NCI-H2171 treated with DMSO at 0.1 percent for 48 hours (cell line): ENCODE results near the gene DCST1.
A peak's percentile ranks its signal among the peaks of the same experiment; 100 is the strongest.
"Not testable (repeated sequence)": the region's sequence is repeated elsewhere in the genome, so short reads cannot be mapped to it uniquely, and the experiment has no call there.

Experiments
- DNase-seq: peaks from one replicate; lab custom pipeline; 2025; lab: John Stamatoyannopoulos, UW

The DCST1 gene, protein sequence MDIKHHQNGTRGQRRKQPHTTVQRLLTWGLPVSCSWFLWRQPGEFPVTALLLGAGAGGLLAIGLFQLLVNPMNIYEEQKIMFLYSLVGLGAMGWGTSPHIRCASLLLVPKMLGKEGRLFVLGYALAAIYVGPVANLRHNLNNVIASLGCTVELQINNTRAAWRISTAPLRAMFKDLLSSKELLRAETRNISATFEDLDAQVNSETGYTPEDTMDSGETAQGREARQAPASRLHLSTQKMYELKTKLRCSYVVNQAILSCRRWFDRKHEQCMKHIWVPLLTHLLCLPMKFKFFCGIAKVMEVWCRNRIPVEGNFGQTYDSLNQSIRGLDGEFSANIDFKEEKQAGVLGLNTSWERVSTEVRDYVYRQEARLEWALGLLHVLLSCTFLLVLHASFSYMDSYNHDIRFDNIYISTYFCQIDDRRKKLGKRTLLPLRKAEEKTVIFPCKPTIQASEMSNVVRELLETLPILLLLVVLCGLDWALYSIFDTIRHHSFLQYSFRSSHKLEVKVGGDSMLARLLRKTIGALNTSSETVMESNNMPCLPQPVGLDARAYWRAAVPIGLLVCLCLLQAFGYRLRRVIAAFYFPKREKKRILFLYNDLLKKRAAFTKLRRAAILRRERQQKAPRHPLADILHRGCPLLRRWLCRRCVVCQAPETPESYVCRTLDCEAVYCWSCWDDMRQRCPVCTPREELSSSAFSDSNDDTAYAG

DNA sequence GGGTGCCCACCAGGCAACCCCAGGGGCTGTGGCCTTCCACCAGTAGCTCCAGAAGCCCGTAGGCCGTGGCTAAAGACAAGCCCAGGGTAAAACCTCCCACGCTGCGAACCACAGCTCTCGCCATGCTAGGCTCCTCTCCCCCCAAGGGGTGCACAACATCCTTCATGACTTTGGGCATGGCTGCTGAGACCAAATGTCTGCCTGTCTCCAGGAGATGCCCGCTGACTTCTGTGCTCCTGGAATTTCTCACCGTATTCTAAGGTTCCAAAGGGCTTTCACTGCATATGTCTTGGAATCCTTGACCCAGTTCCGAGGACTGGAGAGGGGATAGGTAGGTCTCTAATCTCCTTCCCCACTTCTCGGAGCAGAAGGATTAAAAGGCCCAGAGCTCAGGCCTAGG is at the start of gene DCST1, which contains the start of gene DCST2:
Gene DCST1 (plus strand): TSS at position 301 of the 400 bp plus-strand sequence. CDS start 213 bp downstream, outside the sequence.
Gene DCST2 (minus strand): TSS at position 258 of the 400 bp plus-strand sequence. CDS start 80 bp downstream, at position 178.
- DNase-seq, result no peak

DNA sequence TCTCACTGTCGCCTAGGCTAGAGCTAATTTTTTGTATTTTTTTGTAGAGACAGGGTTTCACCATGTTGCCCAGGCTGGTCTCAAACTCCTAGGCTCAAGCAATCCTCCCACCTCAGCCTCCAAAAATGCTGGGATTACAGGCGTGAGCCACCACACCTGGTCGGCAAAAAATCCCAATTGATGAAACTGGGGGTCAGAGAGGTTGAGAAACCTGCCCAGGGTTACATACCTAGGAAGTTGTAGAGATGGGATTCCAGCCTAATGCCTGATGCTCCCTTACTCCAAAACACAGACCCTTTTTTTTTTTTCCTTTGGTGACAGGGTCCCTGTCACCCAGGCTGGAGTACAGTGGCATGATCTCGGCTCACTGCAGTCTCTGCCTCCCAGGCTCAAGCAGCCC is 46.9 kb upstream of the DCST1 start:
- not testable (repeated sequence) for DNase-seq

DNA sequence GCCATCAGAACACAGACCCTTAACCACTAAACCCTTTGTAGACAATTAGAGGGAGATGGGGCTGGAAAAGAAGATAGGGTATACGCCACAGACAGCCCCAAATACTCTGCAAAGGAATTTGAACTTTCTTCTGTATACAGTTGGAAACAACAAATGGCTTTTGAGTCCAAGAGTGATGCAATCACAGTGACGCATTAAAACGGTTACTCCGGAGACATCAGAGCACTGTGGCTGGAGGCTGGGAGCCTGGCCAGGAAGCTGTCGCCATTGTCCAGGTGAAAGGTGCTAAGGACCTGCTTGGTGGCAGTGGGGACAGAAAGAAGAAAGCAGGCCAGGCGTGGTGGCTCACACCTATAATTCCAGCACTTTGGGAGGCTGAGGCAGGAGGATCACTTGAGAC is 46.3 kb upstream of the DCST1 start:
- no peak for DNase-seq

DNA sequence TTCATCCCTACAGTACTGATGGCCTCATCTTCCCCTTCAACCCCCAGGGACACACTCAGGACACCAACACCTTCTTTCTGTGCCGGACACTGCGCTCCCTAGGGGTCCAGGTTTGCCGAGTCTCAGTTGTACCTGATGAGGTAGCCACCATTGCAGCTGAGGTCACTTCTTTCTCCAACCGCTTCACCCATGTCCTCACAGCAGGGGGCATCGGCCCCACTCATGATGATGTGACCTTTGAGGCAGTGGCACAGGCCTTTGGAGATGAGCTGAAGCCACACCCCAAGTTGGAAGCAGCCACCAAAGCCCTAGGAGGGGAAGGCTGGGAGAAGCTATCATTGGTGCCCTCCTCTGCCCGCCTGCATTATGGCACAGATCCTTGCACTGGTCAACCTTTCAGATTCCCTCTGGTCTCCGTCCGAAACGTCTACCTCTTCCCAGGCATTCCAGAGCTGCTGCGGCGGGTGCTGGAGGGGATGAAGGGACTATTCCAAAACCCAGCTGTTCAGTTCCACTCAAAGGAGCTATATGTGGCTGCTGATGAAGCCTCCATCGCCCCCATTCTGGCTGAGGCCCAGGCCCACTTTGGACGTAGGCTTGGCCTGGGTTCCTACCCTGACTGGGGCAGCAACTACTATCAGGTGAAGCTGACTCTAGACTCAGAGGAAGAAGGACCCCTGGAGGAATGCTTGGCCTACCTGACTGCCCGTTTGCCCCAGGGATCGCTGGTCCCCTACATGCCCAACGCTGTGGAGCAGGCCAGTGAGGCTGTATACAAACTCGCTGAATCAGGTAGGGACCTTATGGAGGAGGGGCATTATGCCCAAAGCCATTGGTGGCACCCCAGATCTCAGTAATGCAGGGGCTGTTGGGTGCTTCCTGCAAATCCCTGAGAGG is 45.3 kb upstream of the DCST1 start:
- DNase-seq, result no peak

DNA sequence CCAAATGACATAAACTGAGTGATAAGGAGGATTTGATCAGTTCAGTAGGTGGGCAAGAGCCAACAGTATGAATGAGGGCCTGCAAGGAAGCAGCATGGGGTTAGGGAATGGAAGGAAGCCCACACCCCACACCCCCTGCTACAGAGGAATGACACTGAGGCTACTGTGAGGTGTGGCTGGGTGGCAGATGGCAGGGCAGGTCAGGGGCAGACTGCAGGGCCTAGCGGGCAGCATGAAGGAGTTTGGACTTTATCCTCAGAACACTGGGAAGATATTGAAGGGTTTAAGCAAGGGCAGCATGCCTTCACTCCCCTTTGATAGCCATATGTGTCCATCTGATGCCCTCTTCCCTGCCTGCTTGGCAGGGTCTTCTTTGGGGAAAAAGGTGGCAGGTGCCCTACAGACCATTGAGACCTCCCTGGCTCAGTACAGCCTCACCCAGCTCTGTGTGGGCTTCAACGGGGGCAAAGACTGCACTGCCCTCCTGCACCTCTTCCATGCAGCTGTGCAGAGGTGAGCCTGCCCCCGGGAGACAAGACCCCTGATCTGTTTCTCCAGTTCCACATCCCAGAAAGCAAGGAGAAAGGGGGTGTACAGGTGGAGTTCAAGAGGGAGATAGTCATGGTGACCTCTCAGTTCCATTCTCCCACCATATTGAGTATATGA is 44.3 kb upstream of the DCST1 start:
- no peak for DNase-seq

DNA sequence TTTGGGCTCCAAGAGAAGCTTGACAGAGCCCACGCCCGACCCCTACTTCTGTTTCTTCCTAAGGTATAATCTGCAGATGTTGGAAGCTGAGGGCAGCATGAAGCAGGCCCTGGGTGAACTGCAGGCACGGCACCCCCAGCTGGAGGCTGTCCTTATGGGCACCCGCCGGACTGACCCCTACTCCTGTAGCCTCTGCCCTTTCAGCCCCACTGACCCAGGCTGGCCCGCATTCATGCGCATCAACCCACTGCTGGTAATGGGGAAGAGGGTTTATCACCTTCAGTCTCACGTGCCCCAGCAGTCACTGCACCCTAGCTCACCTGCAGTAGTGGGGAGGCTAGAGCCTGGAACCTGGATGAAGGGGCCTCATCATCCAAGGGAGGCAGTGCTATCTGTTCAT is 43.3 kb upstream of the DCST1 start:
- no peak for DNase-seq

DNA sequence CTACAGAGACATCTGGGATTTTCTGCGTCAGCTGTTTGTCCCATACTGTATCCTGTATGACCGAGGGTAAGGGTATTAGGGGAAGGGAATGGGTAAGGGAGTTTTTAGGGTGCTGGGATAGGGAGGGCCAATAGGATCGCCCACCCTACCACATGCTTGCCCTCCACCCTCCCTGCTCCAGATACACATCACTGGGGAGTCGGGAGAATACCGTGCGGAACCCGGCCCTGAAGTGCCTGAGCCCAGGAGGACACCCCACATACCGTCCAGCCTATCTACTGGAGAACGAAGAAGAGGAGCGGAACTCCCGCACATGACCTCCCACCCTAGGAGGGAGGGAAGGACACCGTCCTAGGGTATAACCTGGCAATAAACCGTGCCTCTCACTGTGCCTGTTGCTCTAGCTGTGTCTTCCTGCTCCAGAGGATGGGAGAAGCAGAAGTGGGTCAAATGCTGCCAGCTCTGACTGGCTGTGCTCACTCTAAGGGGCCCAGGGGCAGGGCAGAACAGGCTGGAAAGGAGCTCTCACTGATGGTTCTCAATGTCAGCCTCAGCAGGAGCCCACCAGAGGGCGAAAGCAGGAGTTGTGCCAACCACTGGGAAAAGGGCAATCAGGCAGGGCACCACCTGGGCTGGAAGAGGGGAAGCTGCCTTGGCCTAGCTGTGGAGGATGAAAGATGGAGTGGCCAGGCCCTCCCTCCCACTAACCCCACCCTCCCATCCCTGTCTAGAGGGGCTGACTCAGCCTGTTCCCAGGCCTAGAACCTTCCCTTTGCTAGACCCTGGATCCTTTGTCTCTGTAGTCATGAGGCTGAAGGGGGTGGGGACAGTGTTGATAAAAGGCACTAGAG is 40.7 kb upstream of the DCST1 start:
- peak; percentile 28 for DNase-seq

DNA sequence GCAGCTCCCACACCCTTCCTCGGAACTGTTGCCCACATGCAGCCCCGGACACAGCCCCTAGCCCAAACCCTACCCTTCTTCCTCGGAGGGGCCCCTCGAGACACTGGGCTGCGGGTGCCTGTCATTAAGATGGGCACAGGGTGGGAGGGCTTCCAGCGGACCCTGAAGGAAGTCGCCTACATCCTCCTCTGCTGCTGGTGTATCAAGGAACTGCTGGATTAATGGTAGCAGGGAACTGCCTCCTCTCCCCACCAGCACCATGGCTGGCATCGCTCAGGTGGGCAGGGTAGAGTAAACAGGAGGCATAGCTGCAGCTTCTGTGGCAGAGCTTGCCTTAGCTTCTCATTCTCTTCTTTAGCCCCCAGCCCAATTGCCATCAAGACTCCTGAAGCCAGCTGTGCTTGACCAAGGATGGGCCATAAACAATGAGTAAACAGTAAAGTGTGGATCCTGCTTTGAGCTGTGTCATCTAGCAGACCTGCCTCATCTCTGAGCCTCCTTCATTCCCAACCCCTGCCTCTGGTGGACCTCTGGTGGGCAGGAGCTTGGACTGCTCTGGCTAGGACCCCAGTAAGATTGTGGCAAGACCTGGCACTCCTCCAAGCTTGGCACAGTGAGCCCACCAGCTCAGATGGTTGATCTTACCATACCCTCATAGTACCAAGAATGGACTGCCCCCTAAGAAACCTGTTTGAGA is 39.9 kb upstream of the DCST1 start, which contains the start of gene LENEP:
Gene LENEP (plus strand): TSS at position 15 of the 697 bp plus-strand sequence. CDS start 22 bp downstream, at position 37.
- no peak for DNase-seq

DNA sequence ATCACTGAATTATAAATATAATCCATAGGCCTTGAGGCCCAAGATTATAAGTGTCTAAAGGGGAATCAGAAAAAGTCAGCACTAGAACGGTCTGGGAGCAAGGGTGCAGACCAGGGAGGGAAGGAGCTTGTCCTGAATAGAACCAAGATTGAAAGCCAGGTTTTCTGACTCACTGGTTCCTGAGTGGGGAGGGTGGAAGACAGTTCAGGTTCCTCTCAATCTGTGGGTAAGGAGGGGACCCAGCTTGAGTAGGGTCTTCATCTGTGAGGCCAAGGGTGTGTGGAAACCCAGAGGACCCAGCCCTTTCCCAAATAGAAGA is 39.4 kb upstream of the DCST1 start:
- no peak for DNase-seq

DNA sequence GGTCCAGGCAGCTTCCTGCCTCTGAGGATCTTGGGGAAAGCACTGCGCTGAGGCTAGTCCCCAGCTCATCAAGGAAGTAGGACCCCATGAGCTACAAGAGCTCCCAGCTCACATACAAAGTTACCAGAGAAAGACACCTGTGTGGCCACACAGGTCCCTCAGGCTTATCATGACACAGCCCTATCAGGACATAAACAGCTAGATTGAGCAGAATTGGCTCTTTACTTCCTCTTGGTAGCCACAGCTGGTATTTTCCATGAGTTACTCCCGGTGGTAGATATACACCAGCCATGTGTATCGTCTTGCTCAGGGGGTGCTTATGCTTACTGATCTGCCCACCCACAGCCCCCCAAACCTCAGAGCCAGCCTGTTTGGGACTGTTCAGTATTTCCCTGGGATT is 39.0 kb upstream of the DCST1 start:
- no peak for DNase-seq

DNA sequence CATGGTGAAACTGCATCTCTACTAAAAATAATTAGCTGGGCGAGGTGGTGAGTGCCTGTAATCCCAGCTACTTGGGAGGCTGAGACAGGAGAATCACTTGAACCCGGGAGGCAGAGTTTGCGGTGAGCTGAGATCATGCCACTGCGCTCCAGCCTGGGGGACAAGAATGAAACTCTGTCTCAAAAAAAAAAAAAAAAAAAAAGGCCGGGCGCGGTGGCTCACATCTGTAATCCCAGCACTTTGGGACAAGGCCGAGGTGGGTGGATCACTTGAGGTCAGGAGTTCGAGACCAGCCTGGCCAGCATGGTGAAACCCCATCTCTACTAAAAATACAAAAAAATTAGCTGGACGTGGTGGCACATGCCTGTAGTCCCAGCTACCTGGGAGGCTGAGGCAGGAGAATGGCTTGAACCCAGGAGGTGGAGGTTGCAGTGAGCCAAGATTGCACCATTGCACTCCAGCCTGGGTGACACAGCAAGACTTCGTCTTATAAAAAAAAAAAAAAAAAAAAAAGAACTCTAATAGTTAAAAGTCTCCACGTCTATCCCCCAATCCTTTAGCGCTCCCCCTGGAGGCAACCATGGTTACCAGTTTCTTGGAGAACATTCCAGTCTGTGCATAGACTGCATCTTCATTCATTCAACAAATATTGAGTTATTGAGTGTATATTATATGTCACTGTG is 38.2 kb upstream of the DCST1 start:
- peak; percentile 55 for DNase-seq

DNA sequence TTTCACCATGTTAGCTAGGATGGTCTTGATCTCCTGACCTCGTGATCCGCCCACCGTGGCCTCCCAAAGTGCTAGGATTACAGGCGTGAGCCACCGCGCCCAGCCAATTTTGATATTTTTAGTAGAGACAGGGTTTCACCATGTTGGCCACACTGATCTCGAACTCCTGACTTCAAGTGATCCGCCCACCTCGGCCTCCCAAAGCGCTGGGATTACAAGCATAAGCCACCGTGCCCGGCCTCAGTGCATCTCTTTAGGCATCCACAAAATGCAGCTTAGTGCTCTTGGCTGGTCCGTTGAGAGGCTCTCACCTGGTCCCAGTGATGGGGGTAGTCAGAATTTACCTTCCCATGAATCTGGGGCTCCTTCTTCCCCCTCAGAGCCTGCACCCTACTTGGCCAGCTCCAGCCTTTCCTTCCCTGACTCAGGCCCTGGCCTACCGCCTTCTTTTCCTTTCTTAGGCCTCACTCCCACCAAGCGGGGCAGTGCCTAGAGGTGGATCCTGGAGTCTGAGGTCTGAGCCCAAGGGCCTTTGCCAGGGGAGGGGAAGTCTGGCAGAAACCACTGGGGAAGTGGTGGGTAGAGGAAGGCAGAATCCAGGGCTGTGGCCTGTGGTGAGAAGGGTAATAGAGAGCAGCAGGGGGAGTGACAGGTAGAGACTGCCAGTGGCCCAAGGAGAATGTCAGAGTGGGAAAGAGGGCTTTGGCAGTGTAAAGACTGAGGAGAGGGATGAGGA is 36.5 kb upstream of the DCST1 start:
- DNase-seq, result no peak

DNA sequence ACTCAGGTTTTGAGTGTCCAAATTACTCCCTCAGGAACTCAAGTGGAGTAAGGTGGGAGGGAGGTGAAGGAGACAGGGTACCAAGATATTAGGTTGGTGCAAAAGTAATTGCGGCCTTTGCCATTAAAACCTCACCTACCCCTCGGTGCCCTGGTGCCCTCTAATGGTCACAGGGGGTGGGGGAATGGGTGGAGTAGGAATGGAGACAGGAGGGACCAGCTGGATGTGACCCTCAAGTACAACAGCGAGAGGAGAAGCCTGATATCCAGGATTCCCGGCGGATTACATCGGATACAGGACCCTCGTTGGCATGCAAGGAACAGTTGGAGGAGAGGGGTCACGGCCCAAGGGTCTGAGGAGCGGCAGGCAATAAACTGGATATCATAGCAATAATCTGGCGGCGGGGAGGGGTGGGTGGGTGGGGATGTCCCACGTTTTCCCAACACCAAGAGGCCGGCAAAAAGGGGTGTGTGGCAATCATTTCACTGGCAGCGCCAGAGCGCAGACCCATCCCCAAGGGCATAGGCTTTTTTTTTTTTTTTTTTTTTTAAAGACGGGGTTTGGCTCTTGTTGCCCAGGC is 35.3 kb upstream of the DCST1 start:
- DNase-seq, result no peak

DNA sequence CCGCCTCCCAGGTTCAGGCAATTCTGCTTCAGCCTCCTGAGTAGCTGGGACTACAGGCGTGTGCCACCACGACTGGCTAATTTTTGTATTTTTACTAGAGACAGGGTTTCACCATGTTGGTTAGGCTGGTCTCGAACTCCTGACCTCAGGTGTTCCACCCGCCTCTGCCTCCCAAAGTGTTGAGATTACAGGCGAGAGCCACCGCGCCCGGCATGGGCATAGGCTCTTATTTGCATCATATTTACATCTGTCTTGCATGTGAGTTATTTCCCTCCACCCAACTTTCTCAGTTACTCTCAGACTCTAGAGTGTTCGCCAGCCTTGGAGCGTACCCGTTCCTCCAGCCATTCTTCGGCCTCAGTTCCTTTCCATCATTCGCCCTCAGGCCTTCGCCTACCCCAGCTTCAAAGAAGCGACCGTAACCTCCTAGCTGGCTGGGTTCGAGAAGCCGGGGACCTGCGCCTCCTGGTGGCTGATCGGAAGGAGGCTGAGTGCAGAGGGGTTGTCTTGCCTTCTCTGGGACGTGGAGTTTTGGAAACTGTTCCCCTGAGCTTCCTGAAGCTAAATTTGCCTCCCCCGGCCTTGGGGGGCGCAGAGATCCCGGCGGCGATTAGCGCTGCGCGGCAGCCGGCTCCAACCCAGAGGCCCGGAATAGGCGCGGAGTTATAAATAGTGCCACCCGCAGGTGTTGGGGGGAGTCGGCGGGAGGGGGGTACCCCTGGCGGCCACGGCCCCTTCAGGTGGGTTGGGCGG is 34.6 kb upstream of the DCST1 start:
- peak; percentile 91 for DNase-seq

DNA sequence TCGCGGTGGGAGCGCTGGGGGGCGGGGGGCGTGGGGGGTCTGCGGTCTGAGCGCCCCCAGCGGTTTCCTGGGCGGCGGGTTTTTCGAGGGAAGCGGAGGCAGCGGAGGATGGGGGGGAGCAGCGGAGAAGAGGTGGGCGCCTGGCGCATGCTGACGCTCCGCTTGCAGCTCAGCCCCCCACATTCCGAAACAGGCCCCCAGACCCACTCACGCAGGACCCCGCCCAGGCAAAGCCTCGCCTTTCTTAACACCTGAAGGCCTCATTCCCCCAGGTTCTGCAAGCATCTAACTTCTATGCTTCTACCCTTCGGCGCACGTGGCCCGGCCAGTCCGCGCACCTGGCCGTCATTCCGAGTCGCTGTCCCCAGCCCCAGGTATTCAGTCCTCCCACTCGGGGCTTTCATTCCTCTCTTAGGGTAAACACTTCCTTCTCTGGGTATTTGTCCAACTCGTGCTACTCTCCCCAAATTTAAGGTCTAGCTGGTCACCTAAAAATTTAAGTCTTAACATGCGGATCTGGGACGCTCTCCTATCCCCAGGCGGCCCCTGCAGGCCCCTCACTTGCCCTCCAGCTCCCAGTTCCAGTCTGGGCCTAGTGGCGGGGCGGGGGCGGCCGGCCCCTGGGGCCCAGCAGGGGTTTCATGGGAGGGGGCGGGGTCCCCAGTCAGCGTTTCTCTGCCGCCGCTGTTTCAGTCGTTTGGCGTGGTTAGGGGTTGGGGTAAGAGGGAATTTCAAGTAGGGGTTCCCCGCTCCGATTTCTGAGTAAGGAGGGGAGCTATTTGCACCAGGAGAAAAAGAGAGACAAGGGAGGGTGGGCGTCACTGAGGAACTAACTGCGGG is 33.8 kb upstream of the DCST1 start:
- DNase-seq, result peak; percentile 65

DNA sequence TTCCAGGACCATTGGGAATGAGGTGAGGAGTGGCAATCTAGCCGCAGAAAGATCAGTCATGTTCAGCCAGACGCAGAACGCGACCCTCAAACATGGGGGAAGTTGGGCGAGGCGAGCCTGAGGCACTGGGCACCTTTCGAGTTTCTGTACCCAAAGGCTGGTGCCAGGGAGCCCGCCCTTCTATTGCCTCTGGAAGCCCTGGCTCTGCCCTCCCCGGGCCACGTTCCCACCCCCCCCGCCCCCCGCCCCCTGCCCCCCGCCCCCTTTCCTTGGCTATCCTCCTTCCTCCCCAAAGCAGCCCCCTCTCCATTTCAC is 33.3 kb upstream of the DCST1 start:
- DNase-seq, result no peak
